Gastroesophageal sphincter (tissue), 4 donors: ENCODE results near the gene GSTO2. TPM values are rescaled to one million over a fixed set of nuclear protein-coding genes. Genes with fewer than 3 reads are reported as not detected.

Experiments used
- ATAC-seq: fragments of 150-250 bp; one replicate; pipeline ENCODE4 v1.9.1; 2016; ENCODE audit warnings: mild to moderate bottlenecking, moderate library complexity
- H3K27ac ChIP-seq, 4 donors: fragments of 200-600 bp; sonication (generic) in 3 of 4; 1 replicate in 3 of 4; 2 replicates in 1 of 4; pipeline ENCODE4 v1.5.1; 2016 to 2019
- H3K27me3 ChIP-seq: fragments of 200-600 bp; sonication (generic); one replicate; pipeline ENCODE4 v1.5.1; 2019
- H3K36me3 ChIP-seq, 2 donors: fragments of 200-600 bp; sonication (generic); one replicate each; pipeline ENCODE4 v1.5.1; 2019; ENCODE audit warnings: control low read depth in 1 of 2
- H3K4me1 ChIP-seq, 3 donors: fragments of 200-600 bp; sonication (generic); 1 replicate in 2 of 3; 2 replicates in 1 of 3; pipeline ENCODE4 v1.5.1; 2016 to 2019; ENCODE audit warnings: control low read depth in 2 of 3
- H3K4me3 ChIP-seq, 2 donors: fragments of 200-600 bp; sonication (generic); one replicate each; pipeline ENCODE4 v1.5.1; 2019; ENCODE audit warnings: mild to moderate bottlenecking in 1 of 2, moderate library complexity in 1 of 2
- H3K9me3 ChIP-seq, 3 donors: fragments of 200-600 bp; sonication (generic); one replicate each; pipeline ENCODE4 v1.5.1; 2017 to 2019; ENCODE audit warnings: control low read depth in 2 of 3
- EP300 ChIP-seq: sonication (generic); formaldehyde crosslinking; IDR thresholded peaks from one replicate; pipeline ENCODE4 v1.6.1; 2017; ENCODE audit warnings: antibody characterized with exemption, mild to moderate bottlenecking
- POLR2A ChIP-seq, 2 donors: fragments of 450-650 bp; IDR thresholded peaks; one replicate each; pipeline ENCODE4 v1.6.1; 2017; ENCODE audit warnings: antibody characterized with exemption in 2 of 2, mild to moderate bottlenecking in 2 of 2, moderate library complexity in 1 of 2
- POLR2AphosphoS5 ChIP-seq: sonication (generic); formaldehyde crosslinking; IDR thresholded peaks from one replicate; pipeline ENCODE4 v1.6.1; 2017; ENCODE audit warnings: antibody characterized with exemption
- WGBS, 2 donors: methylation state at CpG; one replicate each; pipeline ENCODE4 v1.1.5; 2018; ENCODE audit warnings: low coverage in 1 of 2; 5-methylcytosine and 5-hydroxymethylcytosine counted together
- total RNA-seq, 4 donors: library from RNA; depleted of rRNA; stranded (reverse); fragments of >200 nt; gene quantifications; one replicate each; pipeline ENCODE4 v1.1.0, GENCODE V29; 2016
- TF ChIP-seq, protein P1 (sequence below), 4 experiments: fragments of 200-600 bp in 2 of 4; fragments of 450-650 bp in 2 of 4; sonication (generic) in 1 of 4; IDR thresholded peaks; one replicate each; pipeline ENCODE4 v1.5.1; 2017 to 2019; ENCODE audit warnings: antibody characterized with exemption in 4 of 4, mild to moderate bottlenecking in 2 of 4, moderate library complexity in 2 of 4

Gene GSTO2
- total RNA-seq, 4 donors from 2014 or later, result 0.15 to 1.3 (median 0.21) TPM

DNA sequence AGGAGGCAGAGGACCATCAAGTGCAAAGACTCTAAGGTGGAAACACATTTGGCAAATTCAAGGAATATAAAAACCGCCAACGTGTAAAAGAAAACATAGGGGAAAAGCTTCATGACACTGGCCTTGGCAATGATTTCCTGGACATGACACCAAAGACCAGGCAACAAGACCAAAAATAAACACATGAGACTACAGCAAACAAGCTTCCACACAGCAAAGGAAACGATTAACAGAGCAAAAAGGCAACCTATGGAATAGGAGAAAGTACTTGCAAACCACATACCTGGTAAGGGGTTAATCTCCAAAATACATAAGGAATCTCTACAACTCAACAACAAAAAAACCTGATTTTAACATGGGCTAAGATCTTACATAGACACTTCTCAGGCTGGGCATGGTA lies 10.8 kb upstream of the GSTO2 start:
- no peaks in the 10 kb centered on the region for H3K27me3 ChIP-seq
- 77 to 83% methylated on average over 1 to 3 of the region's 3 CpGs for WGBS, 2 donors
- no peak for TF ChIP-seq POLR2AphosphoS5
- no peak for TF ChIP-seq POLR2A (IDR thresholded peaks at IDR 0.05)
- TF ChIP-seq, protein P1, sequence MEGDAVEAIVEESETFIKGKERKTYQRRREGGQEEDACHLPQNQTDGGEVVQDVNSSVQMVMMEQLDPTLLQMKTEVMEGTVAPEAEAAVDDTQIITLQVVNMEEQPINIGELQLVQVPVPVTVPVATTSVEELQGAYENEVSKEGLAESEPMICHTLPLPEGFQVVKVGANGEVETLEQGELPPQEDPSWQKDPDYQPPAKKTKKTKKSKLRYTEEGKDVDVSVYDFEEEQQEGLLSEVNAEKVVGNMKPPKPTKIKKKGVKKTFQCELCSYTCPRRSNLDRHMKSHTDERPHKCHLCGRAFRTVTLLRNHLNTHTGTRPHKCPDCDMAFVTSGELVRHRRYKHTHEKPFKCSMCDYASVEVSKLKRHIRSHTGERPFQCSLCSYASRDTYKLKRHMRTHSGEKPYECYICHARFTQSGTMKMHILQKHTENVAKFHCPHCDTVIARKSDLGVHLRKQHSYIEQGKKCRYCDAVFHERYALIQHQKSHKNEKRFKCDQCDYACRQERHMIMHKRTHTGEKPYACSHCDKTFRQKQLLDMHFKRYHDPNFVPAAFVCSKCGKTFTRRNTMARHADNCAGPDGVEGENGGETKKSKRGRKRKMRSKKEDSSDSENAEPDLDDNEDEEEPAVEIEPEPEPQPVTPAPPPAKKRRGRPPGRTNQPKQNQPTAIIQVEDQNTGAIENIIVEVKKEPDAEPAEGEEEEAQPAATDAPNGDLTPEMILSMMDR (IDR thresholded peaks at IDR 0.05), result no peak
- TF ChIP-seq EP300, result no peak
- peak overlapping the region in 2 of 4 donors; percentile 32 to 77 for H3K27ac ChIP-seq
- ATAC-seq, result no peak
- H3K4me3 ChIP-seq, result no peak overlapping the region
- peaks cover 9 to 79% (median 39%) of the 10 kb centered on the region in 3 donors for H3K4me1 ChIP-seq
- no peaks in the 10 kb centered on the region for H3K9me3 ChIP-seq
- peaks cover 4 to 54% of the 10 kb centered on the region in 2 donors for H3K36me3 ChIP-seq

DNA sequence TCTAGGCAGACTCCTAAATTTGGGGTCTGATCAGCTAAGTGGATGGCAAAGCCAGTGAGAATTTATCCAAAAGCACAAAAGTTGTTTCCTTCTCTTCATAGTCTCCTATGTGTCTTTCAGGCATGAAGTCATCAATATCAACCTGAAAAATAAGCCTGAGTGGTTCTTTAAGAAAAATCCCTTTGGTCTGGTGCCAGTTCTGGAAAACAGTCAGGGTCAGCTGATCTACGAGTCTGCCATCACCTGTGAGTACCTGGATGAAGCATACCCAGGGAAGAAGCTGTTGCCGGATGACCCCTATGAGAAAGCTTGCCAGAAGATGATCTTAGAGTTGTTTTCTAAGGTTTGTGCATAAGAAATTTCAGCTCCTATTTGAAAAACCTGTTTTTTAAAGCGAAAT lies 9.5 kb upstream of the GSTO2 start:
- no peaks in the 10 kb centered on the region for H3K9me3 ChIP-seq
- H3K36me3 ChIP-seq, result peaks cover 4 to 64% of the 10 kb centered on the region in 2 donors
- no peak for ATAC-seq
- peak overlapping the region; percentile 23 to 77 (median 76) for H3K27ac ChIP-seq
- 93 to 96% methylated on average over 3 of the region's 3 CpGs for WGBS, 2 donors
- peaks cover 9 to 75% (median 39%) of the 10 kb centered on the region in 3 donors for H3K4me1 ChIP-seq
- H3K4me3 ChIP-seq, result no peak overlapping the region
- no peaks in the 10 kb centered on the region for H3K27me3 ChIP-seq
- TF ChIP-seq EP300 (no peak), POLR2AphosphoS5 (no peak), POLR2A (IDR thresholded peaks at IDR 0.05) (no peak)
- TF ChIP-seq, protein P1 (IDR thresholded peaks at IDR 0.05), result no peak

DNA sequence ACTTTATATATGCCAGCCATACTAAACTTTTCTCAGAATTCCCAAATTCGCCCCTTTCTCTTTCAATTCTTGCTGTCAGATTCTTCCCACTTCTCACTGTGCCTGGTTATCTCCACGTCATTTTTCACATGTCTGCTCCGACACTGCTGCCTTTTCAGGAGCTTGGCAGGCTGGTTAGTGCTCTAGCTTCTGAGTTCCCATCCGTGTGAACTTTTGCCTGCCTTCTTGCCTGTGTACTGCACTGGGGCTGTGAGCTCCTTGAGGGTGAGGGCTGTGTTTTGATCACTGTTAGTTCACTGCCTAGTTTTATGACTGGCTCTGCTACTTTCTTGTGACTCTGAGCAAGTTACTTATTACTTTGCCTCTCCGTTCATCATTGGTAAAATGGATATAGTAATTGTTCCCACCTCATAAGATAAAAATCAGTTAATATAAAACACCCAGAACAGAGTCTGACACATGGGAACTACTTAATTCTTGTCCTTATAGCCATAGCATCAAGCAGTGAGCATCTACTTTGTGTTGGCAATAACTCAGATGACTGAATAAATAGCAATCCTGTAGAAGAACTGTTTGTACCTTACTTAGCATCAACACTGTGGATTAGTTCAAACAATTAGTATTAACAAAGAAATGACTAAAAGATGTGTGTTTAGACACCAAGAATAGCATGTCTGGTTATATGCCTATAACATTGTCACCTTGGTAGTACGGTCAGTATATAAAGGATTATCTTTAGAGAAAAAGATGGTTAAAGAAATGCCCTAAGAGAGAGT lies 8.8 kb upstream of the GSTO2 start:
- peaks cover 9 to 77% (median 39%) of the 10 kb centered on the region in 3 donors for H3K4me1 ChIP-seq
- H3K27ac ChIP-seq, result peak overlapping the region; percentile 23 to 77 (median 76)
- ATAC-seq, result no peak
- no peaks in the 10 kb centered on the region for H3K27me3 ChIP-seq
- no peak overlapping the region for H3K4me3 ChIP-seq
- WGBS, 2 donors, result 57 to 58% methylated on average over 5 to 6 of the region's 6 CpGs
- H3K9me3 ChIP-seq, result no peaks in the 10 kb centered on the region
- TF ChIP-seq EP300 (no peak), POLR2AphosphoS5 (peak; percentile 43)
- TF ChIP-seq, protein P1 (IDR thresholded peaks at IDR 0.05), result no peak
- H3K36me3 ChIP-seq, result peaks cover 4 to 72% of the 10 kb centered on the region in 2 donors

DNA sequence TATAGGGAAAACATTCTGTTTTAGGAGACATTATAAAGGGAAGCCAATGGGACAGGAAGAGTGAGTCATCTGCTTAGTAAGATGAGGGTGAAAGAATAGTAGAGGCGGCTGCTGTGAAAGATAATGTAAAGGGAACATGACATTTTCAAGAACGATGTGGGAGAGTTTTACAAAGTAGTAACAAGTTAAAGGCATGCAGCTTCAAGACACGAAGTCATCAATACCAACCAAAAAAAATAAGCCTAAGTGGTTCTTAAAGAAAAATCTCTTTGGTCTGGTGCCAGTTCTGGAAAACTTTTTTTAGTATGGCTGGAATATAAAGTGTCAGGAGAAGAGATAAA lies 8.2 kb upstream of the GSTO2 start:
- no peak for ATAC-seq
- peaks cover 4 to 77% of the 10 kb centered on the region in 2 donors for H3K36me3 ChIP-seq
- peaks cover 9 to 78% (median 39%) of the 10 kb centered on the region in 3 donors for H3K4me1 ChIP-seq
- no peaks in the 10 kb centered on the region for H3K9me3 ChIP-seq
- no peak for TF ChIP-seq EP300
- TF ChIP-seq, protein P1 (IDR thresholded peaks at IDR 0.05), result no peak
- TF ChIP-seq POLR2AphosphoS5, result no peak
- TF ChIP-seq POLR2A (IDR thresholded peaks at IDR 0.05), result no peak
- 15 to 29% methylated on average over 3 of the region's 3 CpGs for WGBS, 2 donors
- no peaks in the 10 kb centered on the region for H3K27me3 ChIP-seq
- peak overlapping the region; percentile 23 to 77 (median 76) for H3K27ac ChIP-seq
- no peak overlapping the region for H3K4me3 ChIP-seq

DNA sequence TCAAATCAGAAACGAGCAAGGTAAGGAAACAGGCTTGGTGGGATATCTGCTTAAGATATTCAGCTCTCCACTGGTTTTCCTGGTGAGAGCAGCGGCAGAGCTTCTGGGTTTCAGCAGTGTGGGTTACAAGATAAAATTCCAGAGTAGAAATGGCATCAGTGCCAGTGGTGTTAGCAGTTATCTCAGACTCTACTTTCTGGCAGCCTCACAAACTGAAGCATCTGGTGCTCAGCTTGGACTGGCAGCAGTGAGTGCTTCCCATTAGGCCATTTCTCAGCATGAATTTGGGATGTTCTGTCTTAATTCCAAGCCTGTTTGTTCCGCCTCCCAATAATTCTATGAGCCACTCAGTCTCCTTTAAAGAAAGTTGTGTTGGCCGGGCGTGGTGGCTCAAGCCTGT lies 6.9 kb upstream of the GSTO2 start:
- Histone ChIP-seq H3K27ac (peak overlapping the region in 2 of 4 donors; percentile 75 to 77), H3K9me3 (no peaks in the 10 kb centered on the region), H3K36me3 (peaks cover 4 to 90% of the 10 kb centered on the region in 2 donors), H3K4me1 (peaks cover 3 to 65% (median 35%) of the 10 kb centered on the region in 3 donors), H3K27me3 (no peaks in the 10 kb centered on the region), H3K4me3 (no peak overlapping the region)
- WGBS, 2 donors, result 100% methylated on average over 1 to 3 of the region's 5 CpGs
- TF ChIP-seq EP300 (no peak), POLR2A (IDR thresholded peaks at IDR 0.05) (no peak)
- no peak for ATAC-seq
